ENCODE results near the gene DDX31.

Gene DDX31

GRCh38 chr9:132543960-132544359 is 125.8 kb downstream of the DDX31 start:
- no peak for DNase-seq (ENCODE audit: low read depth in 2 of 2)
- H3K4me3 ChIP-seq (replicated peaks in 1 of 2; ENCODE audit: low read depth in 2 of 2, low read length in 2 of 2), result no peak overlapping the region
- no peak for TF ChIP-seq CTCF (IDR thresholded peaks at IDR 0.05; ENCODE audit: low read depth, low read length)

- no peak for TF ChIP-seq CTCF (IDR thresholded peaks at IDR 0.05; ENCODE audit: low read depth, low read length)
- no peak overlapping the region for H3K4me3 ChIP-seq (replicated peaks in 1 of 2; ENCODE audit: low read depth in 2 of 2, low read length in 2 of 2)
- DNase-seq (ENCODE audit: low read depth in 2 of 2), result no peak
Measured at GRCh38 chr9:132543251-132543650, 126.5 kb downstream of the DDX31 start.
